GM15510 (cell line): ENCODE results near the gene DNAJC27.

ENCODE experiments used
- POLR2A ChIP-seq: IDR thresholded peaks from 3 replicates; pipeline ENCODE4 v1.6.1; 2011; ENCODE audit warnings: borderline replicate concordance; ENCODE audit not compliant: insufficient read length; ENCODE audit errors: extremely low read depth

DNAJC27 gene

GRCh38 chr2:24978661-24979060, 6.9 kb upstream of the DNAJC27 start:
- TF ChIP-seq POLR2A: no peak

- TF ChIP-seq POLR2A: no peak
Observed at GRCh38 chr2:24977631-24978030, 5.9 kb upstream of the DNAJC27 start.

- TF ChIP-seq POLR2A: no peak
Observed at GRCh38 chr2:24973812-24974211, 2.1 kb upstream of the DNAJC27 start.

DNA sequence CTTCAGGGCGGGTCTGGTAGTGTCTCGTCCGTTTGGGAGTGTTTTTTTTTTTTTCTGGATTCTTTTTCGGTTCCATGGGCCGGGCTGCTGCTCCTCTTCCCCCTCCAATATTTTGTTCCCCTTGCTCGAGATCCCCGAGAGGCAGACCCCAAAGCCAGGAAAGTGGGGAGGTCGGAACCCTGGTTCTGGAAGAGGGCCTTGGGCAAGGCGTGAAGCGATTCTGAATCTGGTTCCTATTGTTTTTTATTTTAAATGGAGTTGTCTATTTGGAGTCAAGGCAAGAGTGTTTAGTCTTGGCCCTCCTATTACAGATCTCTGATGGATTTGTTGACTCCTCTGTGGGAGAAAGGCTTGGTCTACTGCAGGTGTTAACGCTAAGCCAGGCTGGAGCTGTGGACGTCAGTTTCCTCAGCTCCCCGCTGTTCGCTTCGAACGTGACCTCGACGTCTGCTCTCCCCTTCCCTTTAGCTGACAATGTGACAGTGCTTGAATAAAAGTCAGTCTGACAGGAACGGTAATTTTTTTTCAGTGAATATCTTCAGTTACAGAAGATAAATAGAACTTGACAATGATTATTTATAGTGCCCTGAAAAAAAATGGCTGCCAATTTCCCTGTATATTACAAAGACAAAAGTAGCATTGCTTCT, 683 bp upstream of the DNAJC27 start:
- no peak for TF ChIP-seq POLR2A

DNA sequence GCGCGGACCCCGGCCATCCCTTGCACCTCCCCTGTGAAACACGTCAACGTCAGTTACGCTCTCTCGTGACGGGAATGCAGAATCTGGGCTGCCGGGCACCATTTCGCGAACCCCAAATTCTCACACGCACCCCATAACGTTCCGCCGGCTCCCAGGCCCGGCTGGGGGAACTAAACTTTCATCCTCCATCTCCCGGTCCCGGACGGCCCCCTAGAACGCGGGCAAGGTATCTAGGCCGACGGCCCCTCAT, 544 bp downstream of the DNAJC27 start:
- no peak for TF ChIP-seq POLR2A

DNA sequence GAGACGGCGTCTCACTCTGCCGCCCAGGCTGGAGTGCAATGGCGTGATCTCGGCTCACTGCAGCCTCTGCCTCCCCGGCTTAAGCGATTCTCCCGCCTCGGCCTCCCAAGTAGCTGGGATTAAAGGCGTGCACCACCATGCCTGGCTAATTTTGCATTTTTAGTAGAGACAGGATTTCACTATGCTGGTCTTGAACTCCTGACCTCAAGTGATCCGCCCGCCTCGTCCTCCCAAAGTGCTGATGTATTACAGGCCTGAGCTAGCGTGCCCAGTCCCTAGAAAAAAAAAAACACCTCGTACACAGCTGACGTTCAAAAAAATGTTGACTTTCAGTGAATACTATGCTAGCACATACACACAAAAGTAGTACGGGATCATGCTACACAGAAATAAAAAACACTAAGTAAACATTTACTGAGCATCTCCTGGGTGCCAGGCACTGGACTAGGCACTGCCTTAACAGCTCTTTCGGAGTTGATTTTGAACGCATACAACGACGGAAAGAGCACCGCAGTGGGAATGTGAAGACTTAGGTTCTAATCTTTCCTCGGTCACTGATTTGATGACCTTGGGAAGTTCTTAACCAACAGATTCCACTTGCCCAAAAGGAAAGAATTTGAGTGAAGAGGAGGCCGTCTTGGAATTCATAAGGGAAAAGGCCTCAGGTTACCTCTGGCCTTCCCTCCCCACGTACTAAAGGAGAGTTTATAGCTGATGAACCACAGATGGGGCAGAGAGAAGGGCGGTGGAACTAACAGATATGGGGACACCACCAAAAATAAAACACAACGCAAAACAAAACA, 1.1 kb downstream of the DNAJC27 start:
- no peak for TF ChIP-seq POLR2A

GRCh38 chr2:24969784-24970183, 2.0 kb downstream of the DNAJC27 start:
- TF ChIP-seq POLR2A: no peak

DNA sequence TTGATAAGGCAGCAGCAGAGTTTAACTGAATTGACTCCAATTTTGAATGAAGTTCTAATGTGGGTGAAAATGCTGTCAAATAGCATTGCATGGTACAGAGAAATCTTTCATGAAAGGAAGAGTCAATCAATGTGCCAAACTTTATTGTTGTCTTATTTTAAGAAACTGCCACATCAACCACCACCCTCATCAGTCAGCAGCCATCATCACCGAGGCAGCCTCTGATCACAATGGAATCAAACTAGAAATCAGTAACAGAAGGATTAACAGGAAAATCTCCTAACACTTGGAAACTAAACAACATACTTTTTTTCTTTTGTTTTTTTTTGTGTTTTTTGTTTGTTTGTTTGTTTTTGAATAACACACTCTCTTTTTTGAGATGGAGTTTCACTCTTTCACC, 9.9 kb downstream of the DNAJC27 start:
- no peak for TF ChIP-seq POLR2A

GRCh38 chr2:24959761-24960160, 12.0 kb downstream of the DNAJC27 start:
- TF ChIP-seq POLR2A: no peak

DNA sequence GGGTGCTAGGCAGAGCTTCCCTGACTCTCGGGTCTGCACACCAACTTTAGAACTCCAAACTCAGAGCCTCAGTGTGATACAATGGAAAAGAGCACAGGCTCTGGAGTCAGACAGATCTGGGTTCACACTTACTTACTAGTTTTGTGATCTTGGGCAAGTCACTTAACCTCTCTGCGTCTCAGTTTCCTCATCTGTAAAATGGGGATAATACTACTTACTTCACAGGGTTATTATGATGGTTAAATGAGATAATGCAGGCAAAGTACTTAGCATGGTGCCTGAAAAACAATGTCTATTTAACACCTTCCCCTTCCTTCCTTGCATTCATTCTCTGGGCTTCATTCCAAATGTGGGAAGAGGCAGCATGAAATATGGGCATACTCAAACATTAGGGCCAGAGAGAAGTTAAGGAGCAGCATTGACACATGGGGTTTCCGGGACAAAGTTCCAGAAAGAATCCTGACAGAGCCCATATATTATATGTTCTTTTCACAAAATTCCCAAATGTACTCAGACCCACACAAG, 13.3 kb downstream of the DNAJC27 start:
- TF ChIP-seq POLR2A: no peak

DNA sequence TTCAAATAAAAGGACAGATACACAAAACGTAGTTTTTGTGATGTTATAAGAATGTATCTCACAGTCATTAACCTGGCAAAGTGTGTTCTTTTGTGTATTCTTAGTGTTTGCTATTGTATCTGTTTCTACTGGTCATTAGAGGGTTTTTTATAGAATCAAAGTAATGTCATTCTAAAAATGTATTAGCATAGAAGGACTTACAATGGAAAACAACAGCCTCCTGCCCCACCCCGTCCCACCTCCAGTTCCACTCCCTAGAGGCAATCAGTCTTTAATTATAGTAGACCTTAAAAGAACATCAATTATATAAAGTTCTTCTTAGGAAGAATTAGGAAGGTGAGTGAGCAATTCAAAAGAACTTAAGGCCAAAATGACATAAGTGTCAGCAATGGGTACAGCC, 13.8 kb downstream of the DNAJC27 start:
- TF ChIP-seq POLR2A: no peak

GRCh38 chr2:24957221-24957620, 14.5 kb downstream of the DNAJC27 start:
- no peak for TF ChIP-seq POLR2A

GRCh38 chr2:24955921-24956320, 15.8 kb downstream of the DNAJC27 start:
- TF ChIP-seq POLR2A: no peak

DNA sequence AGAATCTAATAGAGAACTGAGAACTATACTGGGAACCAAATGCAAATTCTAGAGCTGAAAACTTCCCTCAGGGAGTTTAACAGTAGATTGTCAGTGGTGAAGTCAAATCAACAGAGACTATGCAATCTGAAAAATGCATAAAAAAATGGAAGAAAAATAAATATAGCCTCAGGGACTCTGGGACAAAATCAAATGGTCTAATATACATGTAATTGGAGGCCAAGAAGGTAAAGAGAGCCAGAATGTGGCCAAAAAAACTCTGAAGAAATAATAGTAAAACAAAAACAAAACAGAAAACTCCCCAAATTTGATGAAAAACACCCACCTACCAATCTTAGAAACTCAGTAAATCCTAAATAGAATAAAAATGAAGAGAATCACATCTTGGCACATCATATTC, 16.5 kb downstream of the DNAJC27 start:
- TF ChIP-seq POLR2A: no peak

- TF ChIP-seq POLR2A: no peak
Observed at GRCh38 chr2:24950102-24950501, 21.7 kb downstream of the DNAJC27 start.

- TF ChIP-seq POLR2A: no peak
Observed at GRCh38 chr2:24948506-24948905, 23.2 kb downstream of the DNAJC27 start.
